K562 (cell line): ENCODE results near the gene LLGL2. TPM values are rescaled to one million over a fixed set of nuclear protein-coding genes. Genes with fewer than 3 reads are reported as not detected.

Experiments used
- ATAC-seq: fragments of 200-7000 bp; cut with Tn5 transposase; 3 replicates; pipeline ENCODE4 v1.9.1; 2020; ENCODE audit warnings: moderate library complexity
- BruUV-seq: library from RNA; stranded (reverse); fragments of 400-500 nt; replicated peaks from 2 replicates; lab custom pipeline; 2021; lab: Mats Ljungman, UMichigan
- CTCF ChIA-PET: fragments of 300-600 bp; formaldehyde crosslinking; extraction: SDS; loops from one replicate; lab custom pipeline; 2021; ENCODE audit warnings: low intra/inter-chr PET ratio; lab: Yijun Ruan, JAX
- POLR2A ChIA-PET: fragments of 300-600, 350-650 bp; sonication (Branson Sonifier 250); formaldehyde crosslinking; extraction: SDS; loops from one replicate; lab custom pipeline; 2021; ENCODE audit warnings: antibody characterized with exemption, inconsistent platforms; lab: Yijun Ruan, JAX
- DNase-seq, 4 experiments: peaks; one replicate each; pipeline versions ENCODE4 v3.0.0 to v3.0.0-alpha.2; 2011 to 2018; ENCODE audit warnings: low spot score in 3 of 4, mixed read lengths in 3 of 4; ENCODE audit errors: extremely low read depth in 1 of 4
- FAIRE-seq: peaks from 2 replicates; lab custom pipeline; 2011; peaks lifted over from hg19 to GRCh38; lab: Jason Lieb, UNC
- H2AFZ ChIP-seq: 2 replicates; pipeline ENCODE4 v1.6.0; 2011; ENCODE audit warnings: low read depth, low read length, control low read depth, inconsistent platforms
- H3K27ac ChIP-seq: fragments of 200-600 bp; 3 replicates; pipeline ENCODE4 v1.8.0; 2011; ENCODE audit warnings: low read depth, mild to moderate bottlenecking, control low read depth, inconsistent platforms, low read length, moderate library complexity, mixed read lengths; ENCODE audit errors: extremely low read depth
- H3K27me3 ChIP-seq, 2 experiments: fragments of 300-600 bp in 1 of 2; 2 replicates in 1 of 2; 3 replicates in 1 of 2; pipeline versions ENCODE4 v1.6.0 to v1.8.0; 2011; ENCODE audit warnings: inconsistent platforms in 2 of 2, low read length in 2 of 2, mild to moderate bottlenecking in 1 of 2, mixed read lengths in 1 of 2, moderate library complexity in 1 of 2; ENCODE audit not compliant: control insufficient read depth in 2 of 2, insufficient read depth in 2 of 2
- H3K36me3 ChIP-seq: fragments of 300-600 bp; 3 replicates; pipeline ENCODE4 v1.8.0; 2011; ENCODE audit warnings: mild to moderate bottlenecking, low read length, inconsistent platforms; ENCODE audit not compliant: control insufficient read depth, insufficient read depth
- H3K4me1 ChIP-seq, 2 experiments: fragments of 200-600 bp in 1 of 2; replicated peaks in 1 of 2; 2 replicates in 1 of 2; 3 replicates in 1 of 2; pipeline versions ENCODE4 v1.5.1 to v1.8.0; 2011; ENCODE audit warnings: inconsistent platforms in 2 of 2, low read length in 2 of 2, mild to moderate bottlenecking in 1 of 2, mixed read lengths in 1 of 2, moderate library complexity in 1 of 2; ENCODE audit not compliant: control insufficient read depth in 2 of 2, insufficient read depth in 2 of 2
- H3K4me2 ChIP-seq: 2 replicates; pipeline ENCODE4 v1.6.1; 2011; ENCODE audit warnings: low read length, control low read depth, inconsistent platforms, mixed read lengths; ENCODE audit not compliant: insufficient read depth
- H3K4me3 ChIP-seq: fragments of 200-600 bp; sonication (generic), shearing (Covaris generic); 2 replicates; pipeline ENCODE4 v1.5.1; 2016; ENCODE audit warnings: control low read depth, inconsistent platforms
- H3K79me2 ChIP-seq: fragments of 200-600 bp; 3 replicates; pipeline ENCODE4 v1.8.0; 2011; ENCODE audit warnings: low read length, inconsistent platforms; ENCODE audit not compliant: control insufficient read depth, insufficient read depth
- H3K9ac ChIP-seq, 2 experiments: 2 replicates each; pipeline versions ENCODE4 v1.6.0 to v1.6.1; 2011; ENCODE audit warnings: low read depth in 2 of 2, low read length in 2 of 2, control low read depth in 1 of 2, inconsistent platforms in 1 of 2, mild to moderate bottlenecking in 1 of 2, mixed read lengths in 1 of 2; ENCODE audit not compliant: insufficient read depth in 1 of 2
- H3K9me1 ChIP-seq: one replicate; pipeline ENCODE4 v1.6.0; 2011; ENCODE audit warnings: inconsistent platforms, mild to moderate bottlenecking, low read length, moderate library complexity; ENCODE audit not compliant: control insufficient read depth, insufficient read depth
- H3K9me3 ChIP-seq: replicated peaks from 2 replicates; pipeline ENCODE4 v1.5.1; 2011; ENCODE audit warnings: low read depth, low read length, inconsistent platforms; ENCODE audit not compliant: control insufficient read depth, insufficient read depth
- H4K20me1 ChIP-seq: replicated peaks from 2 replicates; pipeline ENCODE4 v1.6.1; 2011; ENCODE audit warnings: low read length, inconsistent platforms, mixed read lengths; ENCODE audit not compliant: control insufficient read depth, insufficient read depth
- ARHGAP35 ChIP-seq: fragments of 450-650 bp; IDR thresholded peaks from 2 replicates; pipeline ENCODE4 v1.6.1; 2018; ENCODE audit not compliant: partially characterized antibody
- CEBPG ChIP-seq, 3 experiments: fragments of 200-800 bp in 1 of 3; sonication (Bioruptor generic) in 1 of 3; sonication (generic) in 1 of 3; formaldehyde crosslinking in 1 of 3; IDR thresholded peaks in 2 of 3; conservative IDR thresholded peaks in 1 of 3; 2 replicates each; pipeline versions ENCODE4 v1.6.1 to v1.8.0; 2016 to 2022; ENCODE audit warnings: missing compliant biosample characterization in 2 of 3, missing genetic modification characterization in 2 of 3, mild to moderate bottlenecking in 1 of 3, missing genetic modification reagents in 1 of 3
- FOSL1 ChIP-seq: fragments of 200-800 bp; sonication (Bioruptor generic); conservative IDR thresholded peaks from 2 replicates; pipeline ENCODE4 v1.6.1; 2016; ENCODE audit warnings: missing genetic modification characterization, missing compliant biosample characterization
- GATAD2B ChIP-seq: fragments of 450-650 bp; IDR thresholded peaks from 2 replicates; pipeline ENCODE4 v1.6.1; 2017; ENCODE audit warnings: mild to moderate bottlenecking, borderline replicate concordance
- HNRNPK ChIP-seq: fragments of 200-400 bp; formaldehyde crosslinking; IDR thresholded peaks from one replicate; pipeline ENCODE4 v1.6.1; 2018; ENCODE audit warnings: mild to moderate bottlenecking, low read depth, low read length; ENCODE audit not compliant: poor library complexity, severe bottlenecking
- JUND ChIP-seq, 2 experiments: IDR thresholded peaks; 2 replicates in 1 of 2; 3 replicates in 1 of 2; pipeline ENCODE4 v1.6.1; 2011; ENCODE audit warnings: borderline replicate concordance in 2 of 2, low read depth in 2 of 2, low read length in 2 of 2, improper control_type of control experiment in 1 of 2, missing biosample characterization in 1 of 2, missing genetic modification characterization in 1 of 2, missing genetic modification reagents in 1 of 2
- MAX ChIP-seq: sonication (generic); formaldehyde crosslinking; IDR thresholded peaks from 2 replicates; pipeline ENCODE4 v1.9.0; 2022; ENCODE audit warnings: mild to moderate bottlenecking, missing genetic modification reagents
- PREB ChIP-seq: sonication (generic); formaldehyde crosslinking; IDR thresholded peaks from 2 replicates; pipeline ENCODE4 v1.8.1; 2023; ENCODE audit warnings: mild to moderate bottlenecking, missing genetic modification reagents
- SETDB1 ChIP-seq: IDR thresholded peaks from one replicate; pipeline ENCODE4 v1.6.1; 2012; ENCODE audit warnings: low read length, control low read depth, inconsistent platforms
- SUPT5H ChIP-seq: fragments of 450-650 bp; IDR thresholded peaks from 2 replicates; pipeline ENCODE4 v1.6.1; 2016
- TFAP4 ChIP-seq: sonication (generic); formaldehyde crosslinking; IDR thresholded peaks from 2 replicates; pipeline ENCODE4 v1.8.0; 2022; ENCODE audit warnings: missing genetic modification reagents, mild to moderate bottlenecking, moderate library complexity, borderline replicate concordance
- ZFP30 ChIP-seq: fragments of 250-450 bp; sonication (Bioruptor Pico); IDR thresholded peaks from 2 replicates; pipeline ENCODE4 v1.8.0; 2022; ENCODE audit warnings: moderate library complexity, mild to moderate bottlenecking, inconsistent platforms, borderline replicate concordance
- ZNF165 ChIP-seq: fragments of 250-450 bp; sonication (Bioruptor Pico); IDR thresholded peaks from 2 replicates; pipeline ENCODE4 v1.4.0; 2020; ENCODE audit warnings: borderline replicate concordance
- ZNF197 ChIP-seq: fragments of 200-800 bp; sonication (Bioruptor generic); IDR thresholded peaks from 2 replicates; pipeline ENCODE4 v1.6.1; 2016; ENCODE audit warnings: low read depth, missing genetic modification characterization, missing compliant biosample characterization
- ZNF316 ChIP-seq: fragments of 450-650 bp; IDR thresholded peaks from 2 replicates; pipeline ENCODE4 v1.6.1; 2016
- WGBS: fragments of 100-300 bp; shearing (Covaris generic); methylation state at CpG from one replicate; pipeline ENCODE4 v1.1.6; 2016; ENCODE audit warnings: low coverage, mixed read lengths; ENCODE audit not compliant: insufficient coverage; ENCODE audit errors: missing lambda C conversion rate; 5-methylcytosine and 5-hydroxymethylcytosine counted together
- in situ Hi-C: fragments of 300-500 bp; cut with MboI; formaldehyde crosslinking; loops from 4 replicates; pipeline ENCODE4 v1.15.0; 2018; ENCODE audit warnings: inconsistent platforms, mixed read lengths
- intact Hi-C: fragments of 100-400 bp; cut with micrococcal nuclease; formaldehyde crosslinking; loops from 2 replicates; pipeline ENCODE4 v1.14.2; 2022
- polyA plus RNA-seq, 8 experiments: library from polyadenylated mRNA; depleted of rRNA in 4 of 8; stranded (reverse) in 5 of 8; unstranded in 3 of 8; fragments of >200 nt; fragmentation: Nextera tagmentation in 2 of 8; fragmentation: Illumina TruSeq in 1 of 8; extraction: Ambion mirVana in 2 of 8; extraction: Trizol in 1 of 8; gene quantifications; 2 replicates each; pipeline versions ENCODE4 v1.2.1 to v1.2.3, GENCODE V29; 2011 to 2014; ENCODE audit warnings: inconsistent platforms in 1 of 8, missing spikeins in 1 of 8
- total RNA-seq, 7 experiments: library from RNA; depleted of rRNA in 6 of 7; stranded (reverse); fragments of >200 nt in 6 of 7; fragmentation: Illumina TruSeq in 2 of 7; extraction: Trizol in 2 of 7; gene quantifications; 2 replicates each; pipeline versions ENCODE4 v1.2.1 to v1.2.3, GENCODE V29; 2011 to 2021; ENCODE audit warnings: low replicate concordance in 1 of 7

The LLGL2 gene
- total and polyA plus RNA-seq, 9 of the 15 experiments (the other 6 are each of a cell fraction or from before 2014, with no cell fraction given), result 0.32 to 24.4 (median 10.2) TPM

GRCh38 chr17:75557075-75557851 lies 31.8 kb downstream of the LLGL2 start (continued):
- TF ChIP-seq JUND (IDR thresholded peaks at IDR 0.05; ENCODE audit: borderline replicate concordance, low read depth, low read length) (peak; percentile 95), JUND (tag; IDR thresholded peaks at IDR 0.05; ENCODE audit: borderline replicate concordance, low read depth, low read length) (peak; percentile 88; the same call in 1 of the 3 replicates), PREB (0 out of 2 replicates have a peak, but pooled peaks have one; percentile 43), FOSL1 (tag) (peak; percentile 92), ZFP30 (CRISPR knock-in tag) (no peak)

- no peaks in the 10 kb centered on the region for H3K9me3 ChIP-seq
- H3K36me3 ChIP-seq, result peaks cover under 1% of the 10 kb centered on the region; the same call in 1 of the 3 replicates
- H3K79me2 ChIP-seq, result no peaks in the 10 kb centered on the region
- ChIA-PET POLR2A (interaction anchor here (0.6 kb wide), 2 partner anchors 11 to 101 kb away, joined by 3 to 4 read pairs; no protein-coding TSS in a partner anchor), CTCF (no interaction called here)
- peaks cover 3% of the 10 kb centered on the region for H3K9me1 ChIP-seq
- H3K27me3 ChIP-seq, result no peaks in the 10 kb centered on the region
- H3K4me1 ChIP-seq, result peaks cover 20 to 48% of the 10 kb centered on the region in 2 experiments
- H3K4me3 ChIP-seq, result no peak overlapping the region
- H2AFZ ChIP-seq, result no peak overlapping the region
- FAIRE-seq, result no peak
- H3K27ac ChIP-seq, result no peak overlapping the region
- in situ Hi-C loops, result no loop called here
- no peak for ATAC-seq
- no TSS peak for BruUV-seq
- no peak for DNase-seq
- WGBS, result 87% methylated on average over 11 of the region's 18 CpGs
- H4K20me1 ChIP-seq, result no peaks in the 10 kb centered on the region
- no peak overlapping the region for H3K4me2 ChIP-seq
- peak overlapping the region in 1 of 2 experiments; percentile 81; a peak in 2 of 4 replicates for H3K9ac ChIP-seq
- 0 out of 2 replicates have a peak, but pooled peaks have one; percentile 13 for TF ChIP-seq MAX (CRISPR knock-in tag)
- no peak for TF ChIP-seq ARHGAP35
- TF ChIP-seq CEBPG (CRISPR knock-in tag; IDR thresholded peaks at IDR 0.05), result no peak
- TF ChIP-seq CEBPG (tag; conservative IDR thresholded peaks at IDR 0.05 in 1 of 2, IDR thresholded peaks at IDR 0.05 in 1 of 2), result no peak
- no peak for TF ChIP-seq SUPT5H
- TF ChIP-seq ZNF197 (CRISPR knock-in tag), result no peak
- 0 out of 2 replicates have a peak, but pooled peaks have one; percentile 1 for TF ChIP-seq TFAP4 (CRISPR knock-in tag)
- TF ChIP-seq HNRNPK, result no peak
- no peak for TF ChIP-seq GATAD2B
- no peak for TF ChIP-seq ZNF165
- no peak for TF ChIP-seq SETDB1
- no peak for TF ChIP-seq ZNF316
- TF ChIP-seq, all 486 proteins: peak for 2
- intact Hi-C loops, result no loop called here
Measured at GRCh38 chr17:75557852-75558665, 32.6 kb downstream of the LLGL2 start.
